C4-2B (cell line): ENCODE results near the gene HOXB7.

Source experiments
- ZFX ChIP-seq: fragments of 450-650 bp; IDR thresholded peaks from 2 replicates; pipeline ENCODE4 v1.6.1; 2017
- TF ChIP-seq, protein P1 (sequence below): fragments of 450-650 bp; conservative IDR thresholded peaks from 2 replicates; pipeline ENCODE4 v1.5.1; 2017; ENCODE audit warnings: mild to moderate bottlenecking

DNA sequence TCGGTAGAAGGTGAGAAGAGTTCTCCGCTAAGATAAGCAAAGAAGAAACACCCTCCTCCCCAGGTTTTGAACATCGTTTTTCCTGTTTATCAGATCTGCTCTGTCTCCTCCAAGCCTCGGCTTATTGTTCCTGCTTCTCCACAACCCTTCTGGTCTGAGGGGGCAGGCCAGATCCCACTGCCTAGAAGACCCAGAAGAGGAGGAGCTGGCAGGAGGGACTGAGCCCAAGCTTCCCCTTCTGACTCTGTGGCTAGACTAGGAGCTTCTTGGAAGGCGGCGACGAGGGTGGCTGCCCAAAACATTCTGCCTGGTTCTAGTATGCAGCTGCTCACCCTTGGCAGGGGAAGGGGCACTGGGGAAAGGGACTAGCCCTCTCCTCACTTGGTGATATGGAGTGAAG lies 12.1 kb downstream of the HOXB7 start:
- TF ChIP-seq, protein P1, sequence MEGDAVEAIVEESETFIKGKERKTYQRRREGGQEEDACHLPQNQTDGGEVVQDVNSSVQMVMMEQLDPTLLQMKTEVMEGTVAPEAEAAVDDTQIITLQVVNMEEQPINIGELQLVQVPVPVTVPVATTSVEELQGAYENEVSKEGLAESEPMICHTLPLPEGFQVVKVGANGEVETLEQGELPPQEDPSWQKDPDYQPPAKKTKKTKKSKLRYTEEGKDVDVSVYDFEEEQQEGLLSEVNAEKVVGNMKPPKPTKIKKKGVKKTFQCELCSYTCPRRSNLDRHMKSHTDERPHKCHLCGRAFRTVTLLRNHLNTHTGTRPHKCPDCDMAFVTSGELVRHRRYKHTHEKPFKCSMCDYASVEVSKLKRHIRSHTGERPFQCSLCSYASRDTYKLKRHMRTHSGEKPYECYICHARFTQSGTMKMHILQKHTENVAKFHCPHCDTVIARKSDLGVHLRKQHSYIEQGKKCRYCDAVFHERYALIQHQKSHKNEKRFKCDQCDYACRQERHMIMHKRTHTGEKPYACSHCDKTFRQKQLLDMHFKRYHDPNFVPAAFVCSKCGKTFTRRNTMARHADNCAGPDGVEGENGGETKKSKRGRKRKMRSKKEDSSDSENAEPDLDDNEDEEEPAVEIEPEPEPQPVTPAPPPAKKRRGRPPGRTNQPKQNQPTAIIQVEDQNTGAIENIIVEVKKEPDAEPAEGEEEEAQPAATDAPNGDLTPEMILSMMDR, result no peak
- TF ChIP-seq ZFX, result no peak
